Epidermal melanocyte (primary cell): ENCODE data around the gene IRAK4.
A peak's percentile ranks its signal among the peaks of the same experiment; 100 is the strongest.

ENCODE experiments used
- DNase-seq: peaks from one replicate; pipeline ENCODE4 v3.0.0; 2011; ENCODE audit warnings: low spot score; ENCODE audit not compliant: insufficient read length

Gene IRAK4

GRCh38 chr12:43766291-43766690 lies 7.5 kb downstream of the IRAK4 start:
- no peak for DNase-seq

DNA sequence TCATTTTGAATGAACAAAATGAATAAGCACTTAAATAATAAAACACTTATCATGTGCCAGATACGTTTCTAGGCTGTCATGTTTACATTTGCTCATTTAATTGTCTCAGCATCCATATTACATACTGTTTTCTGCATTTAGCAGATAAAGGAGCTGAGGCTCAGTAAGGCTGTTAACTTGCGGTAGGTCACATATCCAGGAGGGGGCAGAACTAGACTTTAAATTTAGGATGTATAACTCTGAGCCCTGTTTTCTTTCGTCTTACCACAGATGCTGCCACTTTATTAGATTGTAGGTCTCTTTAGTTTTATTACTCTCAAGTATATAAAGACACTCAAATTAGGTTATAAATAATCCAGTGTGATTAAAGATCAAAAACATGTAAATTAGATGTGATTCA lies 17.7 kb downstream of the IRAK4 start:
- no peak for DNase-seq

GRCh38 chr12:43786899-43787693 lies 28.3 kb downstream of the IRAK4 start:
- no peak for DNase-seq

GRCh38 chr12:43789941-43790340 lies 31.2 kb downstream of the IRAK4 start:
- no peak for DNase-seq

- no peak for DNase-seq
These were observed 37.0 kb downstream of the IRAK4 start for GRCh38 chr12:43795716-43796280.

- DNase-seq, result no peak
These were observed 38.9 kb downstream of the IRAK4 start for GRCh38 chr12:43797561-43798217.

- DNase-seq, result no peak
These were observed 46.6 kb downstream of the IRAK4 start for GRCh38 chr12:43805149-43805859.

GRCh38 chr12:43805860-43806736 lies 47.3 kb downstream of the IRAK4 start, which contains the start of gene TWF1:
Gene TWF1 (minus strand): TSS chr12:43806317. CDS start chr12:43806245, 72 bp downstream.
- DNase-seq, result peak; percentile 62

GRCh38 chr12:43806737-43807072 lies 48.0 kb downstream of the IRAK4 start:
- no peak for DNase-seq

DNA sequence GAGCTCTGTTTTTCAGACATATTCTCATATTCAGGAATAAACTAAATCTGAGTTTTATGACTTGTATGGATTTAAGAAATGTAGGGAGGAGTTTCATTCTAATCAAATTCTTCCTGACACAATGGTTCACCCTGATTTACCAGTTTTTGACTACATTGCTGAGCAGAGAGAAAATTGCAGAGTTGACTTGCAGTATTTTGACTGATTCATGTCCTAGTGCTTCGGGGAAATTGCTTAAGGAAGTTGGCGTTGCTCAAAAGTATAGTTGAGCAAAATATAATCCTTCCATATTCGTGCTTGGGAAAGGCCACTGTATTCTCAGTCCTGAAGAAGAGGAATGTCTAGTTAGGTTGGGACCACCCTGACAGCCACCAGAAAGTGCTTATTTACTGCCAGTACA lies 48.6 kb downstream of the IRAK4 start:
- DNase-seq, result no peak

GRCh38 chr12:43812057-43812456 lies 53.3 kb downstream of the IRAK4 start:
- DNase-seq, result no peak

DNA sequence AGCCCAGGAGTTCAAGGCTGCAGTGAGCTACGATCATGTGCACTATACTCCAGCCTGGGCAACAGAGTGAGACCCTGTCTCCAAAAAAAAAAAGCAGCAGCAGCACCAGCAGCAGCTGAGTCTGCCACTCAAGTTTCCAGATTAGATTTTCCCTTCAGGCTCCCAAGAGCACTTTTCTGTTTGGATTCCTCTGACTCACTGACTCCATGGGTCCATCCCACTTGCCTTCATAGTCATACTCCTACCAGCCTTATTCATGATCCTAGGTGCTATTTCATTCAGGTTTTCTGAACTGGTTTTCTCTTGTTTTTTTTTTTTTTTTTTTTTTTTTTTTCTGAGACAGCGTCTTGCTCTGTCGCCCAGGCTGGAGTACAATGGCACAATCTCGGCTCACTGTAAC lies 54.2 kb downstream of the IRAK4 start:
- DNase-seq, result no peak

- no peak for DNase-seq
These were observed 56.7 kb downstream of the IRAK4 start for GRCh38 chr12:43815416-43815815.

- DNase-seq, result no peak
These were observed 57.4 kb downstream of the IRAK4 start for GRCh38 chr12:43816168-43816567.

GRCh38 chr12:43824207-43824775 lies 65.5 kb downstream of the IRAK4 start:
- DNase-seq, result no peak

DNA sequence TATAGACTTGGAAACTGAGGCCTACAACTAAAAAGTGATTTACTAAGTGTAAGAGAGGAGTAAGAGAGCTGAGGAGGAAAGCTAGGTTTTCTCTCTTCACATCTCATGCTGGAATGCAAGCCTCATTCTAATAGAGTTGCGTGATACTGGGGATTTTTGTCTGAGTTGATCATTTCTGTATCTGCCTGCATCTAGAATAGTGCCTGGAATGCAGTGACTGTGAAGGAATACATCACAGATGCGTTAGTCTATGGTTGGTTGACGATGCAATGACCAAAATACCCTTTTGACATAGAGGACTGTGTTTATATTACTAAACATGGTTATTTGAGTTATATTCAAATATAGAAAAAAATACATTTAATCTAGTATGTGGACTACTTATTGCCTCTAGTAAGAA lies 67.9 kb downstream of the IRAK4 start:
- DNase-seq, result no peak

DNA sequence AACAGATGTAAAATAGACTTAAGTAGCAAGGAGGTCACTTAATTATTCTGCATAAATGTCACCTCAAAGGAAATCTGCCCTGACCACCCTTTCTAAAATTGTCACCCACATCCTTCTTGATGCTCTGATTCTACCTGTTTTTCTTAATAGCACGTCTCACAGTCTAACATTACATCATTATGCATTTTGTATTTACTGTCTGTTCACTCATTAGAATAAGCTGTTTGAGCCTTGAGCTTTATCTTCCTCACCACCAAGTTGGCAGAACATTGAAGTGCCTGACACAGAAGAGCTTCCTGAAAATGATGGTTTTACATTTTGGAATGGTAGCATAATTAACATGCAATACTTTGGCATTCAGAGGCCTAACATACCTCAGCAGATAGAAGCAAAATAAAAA lies 68.3 kb downstream of the IRAK4 start:
- DNase-seq, result no peak

GRCh38 chr12:43832463-43833168 lies 73.9 kb downstream of the IRAK4 start:
- no peak for DNase-seq

- no peak for DNase-seq
These were observed 76.5 kb downstream of the IRAK4 start for GRCh38 chr12:43835264-43835655.
